IPS-18c (cell line): Measurements from ENCODE around the gene POMC.
"Not testable (repeated sequence)": the region's sequence is repeated elsewhere in the genome, so short reads cannot be mapped to it uniquely, and the experiment has no call there.

Experiments used
- H3K4me3 ChIP-seq: 2 replicates; pipeline ENCODE4 v1.7.0; 2013; ENCODE audit warnings: low read depth, mild to moderate bottlenecking, low read length, moderate library complexity; ENCODE audit not compliant: insufficient read depth
- H3K9me3 ChIP-seq: one replicate; pipeline ENCODE4 v1.6.1; 2013; ENCODE audit warnings: mild to moderate bottlenecking, low read length, moderate library complexity; ENCODE audit not compliant: control insufficient read depth, insufficient read depth

The POMC gene

GRCh38 chr2:25187729-25188350 lies 19.5 kb upstream of the POMC start:
- no peak overlapping the region for H3K4me3 ChIP-seq
- no peaks in the 10 kb centered on the region for H3K9me3 ChIP-seq

- Histone ChIP-seq H3K9me3 (no peaks in the 10 kb centered on the region), H3K4me3 (no peak overlapping the region)
Measured at GRCh38 chr2:25184254-25184653, 15.9 kb upstream of the POMC start.

- Histone ChIP-seq H3K4me3 (no peak overlapping the region), H3K9me3 (no peaks in the 10 kb centered on the region)
Measured at GRCh38 chr2:25178976-25179375, 10.6 kb upstream of the POMC start.

- Histone ChIP-seq H3K9me3 (no peaks in the 10 kb centered on the region), H3K4me3 (no peak overlapping the region)
Measured at GRCh38 chr2:25177211-25177611, 8.8 kb upstream of the POMC start.

- Histone ChIP-seq H3K9me3 (no peaks in the 10 kb centered on the region), H3K4me3 (no peak overlapping the region)
Measured at GRCh38 chr2:25176541-25177181, 8.3 kb upstream of the POMC start.

- no peaks in the 10 kb centered on the region for H3K9me3 ChIP-seq
- no peak overlapping the region for H3K4me3 ChIP-seq
Measured at GRCh38 chr2:25176138-25176537, 7.8 kb upstream of the POMC start.

GRCh38 chr2:25174192-25174861 lies 5.9 kb upstream of the POMC start:
- no peaks in the 10 kb centered on the region for H3K9me3 ChIP-seq
- no peak overlapping the region for H3K4me3 ChIP-seq

GRCh38 chr2:25173719-25174118 lies 5.3 kb upstream of the POMC start:
- H3K4me3 ChIP-seq, result no peak overlapping the region
- H3K9me3 ChIP-seq, result no peaks in the 10 kb centered on the region

GRCh38 chr2:25170888-25171287 lies 2.5 kb upstream of the POMC start:
- Histone ChIP-seq H3K9me3 (no peaks in the 10 kb centered on the region), H3K4me3 (no peak overlapping the region)

- Histone ChIP-seq H3K4me3 (no peak overlapping the region), H3K9me3 (no peaks in the 10 kb centered on the region)
Measured at GRCh38 chr2:25169073-25169470, 692 bp upstream of the POMC start.

- Histone ChIP-seq H3K4me3 (no peak overlapping the region), H3K9me3 (no peaks in the 10 kb centered on the region)
Measured at GRCh38 chr2:25165992-25166875, 2.1 kb downstream of the POMC start.

- Histone ChIP-seq H3K9me3 (no peaks in the 10 kb centered on the region), H3K4me3 (no peak overlapping the region)
Measured at GRCh38 chr2:25164561-25164960, 3.8 kb downstream of the POMC start.

- H3K9me3 ChIP-seq, result not testable (repeated sequence)
Measured at GRCh38 chr2:25162061-25162460, 6.3 kb downstream of the POMC start.

GRCh38 chr2:25161055-25161781 lies 7.2 kb downstream of the POMC start:
- H3K9me3 ChIP-seq, result no peaks in the 10 kb centered on the region
- no peak overlapping the region for H3K4me3 ChIP-seq

More at GRCh38 chr2:25162061-25162460, 6.3 kb downstream of the POMC start:
- H3K4me3 ChIP-seq, result not testable (repeated sequence)

GRCh38 chr2:25160376-25160775 lies 8.0 kb downstream of the POMC start:
- Histone ChIP-seq H3K9me3 (no peaks in the 10 kb centered on the region), H3K4me3 (no peak overlapping the region)

GRCh38 chr2:25159949-25160348 lies 8.4 kb downstream of the POMC start:
- H3K4me3 ChIP-seq, result no peak overlapping the region
- H3K9me3 ChIP-seq, result no peaks in the 10 kb centered on the region
